Inflammatory macrophage treated with lipopolysaccharide for 4 hours (primary cell): ENCODE data around the gene MRFAP1L1.
"Not testable (repeated sequence)": the region's sequence is repeated elsewhere in the genome, so short reads cannot be mapped to it uniquely, and the experiment has no call there.

ENCODE experiments used
- DNase-seq: peaks from one replicate; pipeline ENCODE4 v3.0.0-alpha.2; 2020

The MRFAP1L1 gene

GRCh38 chr4:6709230-6710114, at the start of gene MRFAP1L1:
TSS of gene MRFAP1L1 (minus strand) at chr4:6709865. CDS start at chr4:6709629, 236 bp downstream.
- peak; percentile 96 for DNase-seq

DNA sequence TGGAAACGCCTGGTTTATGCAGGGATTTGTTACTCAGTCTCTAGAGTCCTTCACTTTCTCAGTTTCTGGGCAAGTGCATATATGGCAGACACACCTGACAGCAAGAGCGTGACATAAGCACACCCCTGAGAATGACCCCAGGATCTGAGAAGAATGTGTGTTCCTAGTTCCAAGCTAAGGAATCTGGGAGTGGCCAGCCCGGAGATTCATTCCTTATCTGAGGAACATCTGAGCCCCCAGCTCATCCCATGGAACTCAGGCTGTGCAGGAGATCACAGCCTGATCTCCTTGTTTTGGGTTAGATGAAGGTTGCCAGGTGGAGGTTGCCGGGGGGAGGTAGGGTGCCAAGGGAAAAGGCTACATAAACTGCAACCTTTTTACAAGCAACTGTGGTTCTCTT, 49.1 kb upstream of the MRFAP1L1 start:
- no peak for DNase-seq

DNA sequence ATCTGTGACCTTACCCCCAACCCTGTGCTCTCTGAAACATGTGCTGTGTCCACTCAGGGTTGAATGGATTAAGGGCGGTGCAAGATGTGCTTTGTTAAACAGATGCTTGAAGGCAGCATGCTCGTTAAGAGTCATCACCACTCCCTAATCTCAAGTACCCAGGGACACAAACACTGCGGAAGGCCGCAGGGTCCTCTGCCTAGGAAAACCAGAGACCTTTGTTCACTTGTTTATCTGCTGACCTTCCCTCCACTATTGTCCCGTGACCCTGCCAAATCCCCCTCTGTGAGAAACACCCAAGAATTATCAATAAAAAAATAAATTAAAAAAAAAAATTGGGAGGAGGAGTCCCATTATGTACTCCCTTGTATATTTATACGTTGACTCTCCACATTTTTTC, 46.7 kb upstream of the MRFAP1L1 start:
- not testable (repeated sequence) for DNase-seq

DNA sequence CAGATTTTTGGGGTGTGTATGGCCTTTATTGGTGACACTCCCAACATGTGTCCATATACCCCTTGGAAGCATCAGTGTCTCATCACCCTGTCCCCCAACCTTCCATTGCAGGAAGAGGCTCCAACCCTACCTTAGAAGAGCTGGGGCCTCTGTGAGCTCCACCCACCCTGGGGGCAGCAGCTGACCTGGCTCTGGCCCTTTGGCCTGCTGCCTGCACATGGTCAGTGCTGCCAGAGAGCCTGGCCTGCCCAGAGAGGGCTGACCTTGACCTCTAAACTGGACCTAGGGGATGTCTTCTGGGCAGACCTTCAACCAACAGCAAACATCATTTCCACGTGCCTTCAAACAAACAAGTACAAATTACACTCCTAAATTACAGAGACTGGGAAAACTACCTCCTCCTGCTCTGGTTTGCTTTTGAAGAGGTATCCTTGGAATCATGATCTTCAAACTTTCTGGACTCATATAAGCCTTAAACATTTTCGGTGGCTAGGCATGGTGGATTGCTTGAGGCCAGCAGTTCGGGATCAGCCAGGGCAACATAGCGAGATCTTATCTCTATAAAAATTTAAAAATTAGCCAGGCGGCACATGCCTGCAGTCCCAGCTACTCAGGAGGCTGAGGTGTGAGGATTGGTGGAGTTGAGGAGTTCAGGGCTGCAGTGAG, 45.6 kb upstream of the MRFAP1L1 start:
- no peak for DNase-seq

DNA sequence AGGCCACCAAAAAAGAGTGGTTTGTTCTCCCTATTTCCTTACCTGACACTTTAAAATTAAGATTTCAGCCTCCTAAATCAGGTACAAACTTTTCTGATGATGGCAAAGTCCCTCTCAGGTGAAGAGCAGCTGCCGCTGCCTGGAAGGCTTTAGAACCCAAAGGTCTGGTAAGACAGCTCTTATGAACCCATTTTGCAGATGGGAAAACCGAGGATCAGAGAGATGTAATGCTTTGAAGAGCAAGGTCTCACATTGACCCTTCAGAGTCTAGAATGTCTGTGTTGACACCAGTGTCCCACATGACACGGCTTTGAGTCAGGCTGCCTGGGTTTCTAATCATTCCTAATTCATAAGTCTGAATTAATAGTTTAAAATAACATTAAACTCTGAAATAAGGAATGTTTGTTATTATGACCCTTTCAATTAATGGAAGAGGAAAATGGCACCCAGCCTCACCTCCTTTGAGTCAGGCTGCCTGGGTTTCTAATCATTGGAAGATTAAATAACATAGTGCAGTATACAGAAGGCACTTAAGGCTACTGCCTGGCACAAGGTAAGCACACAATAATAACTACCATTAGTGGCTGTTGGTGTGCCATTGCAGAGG, 44.9 kb upstream of the MRFAP1L1 start:
- DNase-seq = no peak

DNA sequence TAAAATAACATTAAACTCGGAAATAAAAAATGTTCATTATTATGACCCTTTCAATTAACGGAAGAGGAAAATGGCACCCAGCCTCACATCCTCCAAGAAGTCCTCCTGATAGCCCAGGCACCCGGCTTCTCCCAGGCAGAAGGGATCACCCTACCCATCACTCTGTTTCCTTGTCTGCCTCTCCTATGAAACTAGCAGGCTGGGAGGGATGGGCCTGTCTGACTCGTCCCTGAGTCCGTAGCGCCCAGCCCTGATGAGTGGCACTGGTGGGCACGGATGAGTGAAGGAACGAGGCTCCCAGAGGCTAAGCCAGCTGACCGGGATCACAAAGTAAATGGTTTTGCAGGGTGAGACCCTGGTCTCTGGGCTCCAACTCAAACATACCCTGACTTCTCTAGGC, 44.2 kb upstream of the MRFAP1L1 start:
- DNase-seq = no peak

DNA sequence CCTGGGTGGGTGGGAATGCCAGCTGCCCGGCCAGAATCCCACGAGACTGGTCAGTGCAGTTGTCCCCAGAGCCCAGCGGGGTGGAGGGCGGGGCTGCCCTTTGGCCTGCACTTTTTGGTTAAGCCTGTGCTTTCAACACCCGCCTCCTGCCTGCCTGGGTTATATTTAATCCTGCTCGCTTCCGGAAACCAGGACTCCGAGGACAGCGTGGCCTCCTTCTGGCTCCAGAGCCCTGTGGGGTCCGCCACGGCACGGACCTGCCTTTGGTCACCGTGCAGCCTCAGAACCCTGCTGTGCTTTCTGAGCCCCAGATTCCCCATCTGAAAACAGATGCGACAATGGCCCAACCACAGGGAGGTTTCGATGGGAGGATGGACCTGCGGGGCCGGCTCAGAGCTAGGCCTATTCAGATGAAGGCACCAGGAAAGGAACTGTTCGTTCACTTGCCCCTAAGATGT, 43.5 kb upstream of the MRFAP1L1 start:
- DNase-seq = peak; percentile 16

GRCh38 chr4:6752486-6752829, 42.8 kb upstream of the MRFAP1L1 start:
- DNase-seq = peak; percentile 58

- DNase-seq = no peak
Measured at GRCh38 chr4:6751611-6752485, 42.2 kb upstream of the MRFAP1L1 start.

- no peak for DNase-seq
Measured at GRCh38 chr4:6750286-6751221, 40.9 kb upstream of the MRFAP1L1 start.

DNA sequence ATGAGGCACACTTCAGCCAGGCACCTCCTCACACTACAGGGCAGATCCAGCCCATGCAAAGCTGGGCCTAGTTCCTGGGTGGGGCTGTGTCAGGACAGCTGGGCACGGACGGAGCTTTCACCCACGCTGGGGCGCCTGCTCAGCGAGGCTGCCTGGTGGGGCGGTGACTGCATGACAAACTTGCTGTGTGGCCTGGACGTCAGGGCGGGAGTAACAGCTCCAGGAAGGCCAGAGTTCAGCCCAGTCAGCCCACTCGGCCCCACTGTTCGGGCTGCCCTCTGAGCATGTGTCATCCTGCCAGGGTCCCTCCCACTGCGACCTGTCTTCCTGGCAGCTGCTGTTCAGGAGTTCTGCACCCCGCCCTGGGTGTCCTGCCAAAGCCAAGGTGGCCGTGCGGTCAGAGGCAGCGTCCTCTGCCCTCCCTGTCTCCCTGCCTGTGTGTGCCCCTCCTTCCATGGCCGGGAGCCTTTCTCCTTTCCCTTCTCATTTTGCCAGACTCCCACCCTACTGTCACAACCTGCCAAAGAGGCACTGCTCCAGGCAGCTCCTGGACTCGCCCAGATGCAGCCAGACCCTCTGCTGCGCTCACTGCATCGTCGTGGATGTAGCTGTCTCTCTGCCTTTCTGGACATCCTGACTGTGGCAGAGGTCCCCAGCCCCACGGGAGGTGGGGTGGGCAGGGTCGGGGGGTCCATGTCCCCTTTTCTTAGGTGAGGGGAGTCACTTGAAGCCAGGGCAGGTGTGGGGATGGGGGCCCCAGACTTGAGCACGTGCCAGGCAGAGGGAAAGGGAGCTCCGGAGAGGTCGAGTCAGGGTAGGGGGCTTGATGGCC, 39.9 kb upstream of the MRFAP1L1 start:
- peak; percentile 89 for DNase-seq

DNA sequence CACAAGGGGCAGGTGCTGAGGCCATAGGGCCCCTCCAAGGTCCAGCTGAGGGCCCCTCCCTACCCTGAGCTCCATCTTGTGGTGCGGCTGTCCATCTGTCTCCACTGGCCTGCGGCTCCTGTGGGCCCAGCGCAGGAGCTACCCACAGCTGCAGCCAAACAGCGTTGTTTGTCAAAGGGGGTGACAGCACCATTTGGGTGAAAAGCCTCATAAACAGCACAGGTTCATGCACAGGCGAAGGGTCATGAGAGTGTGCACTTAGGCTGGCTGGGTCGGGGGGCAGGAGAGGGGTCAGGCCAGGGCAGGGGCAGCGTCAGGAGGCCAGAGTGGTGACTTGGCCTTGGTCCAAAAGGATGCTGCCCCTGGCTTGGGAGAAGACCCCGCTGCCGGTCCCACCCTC, 38.6 kb upstream of the MRFAP1L1 start:
- no peak for DNase-seq

DNA sequence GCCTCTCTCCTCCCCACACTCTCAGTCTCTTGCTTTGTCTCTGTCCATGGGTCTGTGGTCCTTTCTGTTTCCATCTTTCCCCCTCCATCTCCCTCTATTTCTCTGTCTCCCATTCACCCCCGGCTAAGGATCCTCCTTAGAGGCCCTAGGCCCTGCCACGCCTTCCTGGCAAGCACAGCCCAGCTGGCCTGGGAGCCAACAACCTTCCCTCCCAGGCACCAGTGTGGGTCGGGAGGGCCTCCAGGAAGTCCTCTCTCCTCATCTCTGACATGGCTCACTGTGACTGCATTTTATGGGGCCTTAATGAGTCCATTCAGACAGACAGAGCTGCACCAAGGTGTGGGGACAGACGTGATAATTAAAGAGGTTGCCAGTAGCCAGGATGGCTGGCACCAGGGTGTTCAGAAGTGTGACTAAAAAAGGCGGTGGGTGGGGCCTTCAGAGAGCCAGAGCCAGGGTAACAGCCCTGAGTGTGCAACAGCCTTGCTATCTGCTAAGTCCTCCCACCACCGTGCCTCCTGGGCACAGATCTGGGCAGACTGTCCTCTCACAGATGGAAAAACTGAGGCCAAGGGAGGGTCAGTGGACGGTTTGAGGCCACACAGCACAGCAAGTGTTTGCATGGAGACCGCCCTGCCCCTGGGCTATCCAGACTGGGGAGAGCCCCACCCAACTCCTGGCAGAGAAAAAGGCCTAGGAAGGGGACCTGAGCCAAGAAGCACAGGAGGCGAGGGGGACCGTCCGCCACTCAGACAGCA, 37.8 kb upstream of the MRFAP1L1 start:
- DNase-seq = no peak

GRCh38 chr4:6746721-6747293, 37.1 kb upstream of the MRFAP1L1 start:
- DNase-seq = no peak

- no peak for DNase-seq
Measured at GRCh38 chr4:6742989-6743388, 33.3 kb upstream of the MRFAP1L1 start.

- DNase-seq = no peak
Measured at GRCh38 chr4:6742507-6742906, 32.8 kb upstream of the MRFAP1L1 start.

DNA sequence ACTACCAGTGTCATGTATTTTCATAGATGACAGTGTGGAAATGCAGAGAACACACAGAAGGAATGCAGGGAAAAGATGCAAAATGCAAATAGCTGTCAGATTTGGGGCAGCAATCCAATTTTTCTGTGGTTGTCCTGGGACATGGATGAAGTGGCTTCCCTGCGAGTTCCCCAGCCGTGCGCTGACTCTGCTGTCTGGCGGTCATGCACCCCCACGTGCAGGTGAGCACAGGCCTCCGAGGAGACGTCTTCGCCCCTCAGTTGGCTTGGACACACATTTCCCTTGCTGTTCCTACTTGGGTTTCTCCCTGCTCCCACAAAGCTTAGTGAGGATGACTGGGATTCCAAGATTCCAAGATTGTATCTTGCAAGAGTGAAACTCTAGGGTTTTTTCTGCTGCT, 30.7 kb upstream of the MRFAP1L1 start:
- no peak for DNase-seq

DNA sequence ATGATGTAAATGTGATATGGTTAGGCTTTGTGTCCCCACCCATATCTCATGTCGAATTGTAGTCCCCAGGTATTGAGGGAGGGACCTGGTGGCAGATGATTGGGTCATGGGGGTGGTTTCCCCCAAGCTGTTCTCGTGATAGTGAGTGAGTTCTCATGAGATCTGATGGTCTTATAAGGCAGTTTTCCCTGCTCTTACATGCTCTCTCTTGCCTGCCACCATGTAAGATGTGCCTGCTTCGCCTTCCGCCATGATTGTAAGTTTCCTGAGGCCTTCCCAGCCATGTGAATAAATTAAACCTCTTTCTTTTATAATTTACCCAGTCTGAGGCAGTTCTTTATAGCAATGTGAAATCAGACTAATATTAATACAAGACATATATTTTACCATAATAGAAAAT, 30.3 kb upstream of the MRFAP1L1 start:
- DNase-seq = no peak

GRCh38 chr4:6734165-6734786, 24.6 kb upstream of the MRFAP1L1 start:
- peak; percentile 27 for DNase-seq
